ENCODE data around the gene BAIAP2L1.

The BAIAP2L1 gene

GRCh38 chr7:98358706-98359105 is 42.2 kb downstream of the BAIAP2L1 start:
- no peak for DNase-seq (ENCODE audit: low spot score)

- DNase-seq (ENCODE audit: low spot score): no peak
Observed at GRCh38 chr7:98357751-98358161, 43.1 kb downstream of the BAIAP2L1 start.

- no peak for DNase-seq (ENCODE audit: low spot score)
Observed at GRCh38 chr7:98355250-98355538, 45.7 kb downstream of the BAIAP2L1 start.

- DNase-seq (ENCODE audit: low spot score): peak; percentile 75
Observed at GRCh38 chr7:98354511-98355249, 46.2 kb downstream of the BAIAP2L1 start.

GRCh38 chr7:98354052-98354451 is 46.8 kb downstream of the BAIAP2L1 start:
- DNase-seq (ENCODE audit: low spot score): no peak

- peak; percentile 62 for DNase-seq (ENCODE audit: low spot score)
Observed at GRCh38 chr7:98352621-98353020, 48.3 kb downstream of the BAIAP2L1 start.

- DNase-seq (ENCODE audit: low spot score): no peak
Observed at GRCh38 chr7:98351136-98351535, 49.8 kb downstream of the BAIAP2L1 start.

- DNase-seq (ENCODE audit: low spot score): no peak
Observed at GRCh38 chr7:98348726-98349474, 52.0 kb downstream of the BAIAP2L1 start.

GRCh38 chr7:98346515-98347069 is 54.3 kb downstream of the BAIAP2L1 start:
- DNase-seq (ENCODE audit: low spot score): no peak

- DNase-seq (ENCODE audit: low spot score): peak; percentile 51
Observed at GRCh38 chr7:98341106-98341505, 59.8 kb downstream of the BAIAP2L1 start.

GRCh38 chr7:98339043-98339442 is 61.8 kb downstream of the BAIAP2L1 start:
- no peak for DNase-seq (ENCODE audit: low spot score)

GRCh38 chr7:98338441-98338840 is 62.4 kb downstream of the BAIAP2L1 start:
- DNase-seq (ENCODE audit: low spot score): no peak

GRCh38 chr7:98335411-98335977 is 65.4 kb downstream of the BAIAP2L1 start:
- DNase-seq (ENCODE audit: low spot score): no peak

- DNase-seq (ENCODE audit: low spot score): no peak
Observed at GRCh38 chr7:98334081-98334480, 66.8 kb downstream of the BAIAP2L1 start.

- DNase-seq (ENCODE audit: low spot score): no peak
Observed at GRCh38 chr7:98330926-98331529, 69.9 kb downstream of the BAIAP2L1 start.

- DNase-seq (ENCODE audit: low spot score): no peak
Observed at GRCh38 chr7:98329791-98330373, 71.0 kb downstream of the BAIAP2L1 start.

GRCh38 chr7:98329100-98329790 is 71.6 kb downstream of the BAIAP2L1 start:
- no peak for DNase-seq (ENCODE audit: low spot score)

GRCh38 chr7:98324782-98325181 is 76.1 kb downstream of the BAIAP2L1 start:
- no peak for DNase-seq (ENCODE audit: low spot score)

GRCh38 chr7:98323597-98324322 is 77.1 kb downstream of the BAIAP2L1 start:
- DNase-seq (ENCODE audit: low spot score): no peak

GRCh38 chr7:98322331-98323270 is 78.3 kb downstream of the BAIAP2L1 start:
- no peak for DNase-seq (ENCODE audit: low spot score)

Measured in AG20443 (cell line).